ENCODE results near the gene MAS1L. TPM values are rescaled to one million over a fixed set of nuclear protein-coding genes. Genes with fewer than 3 reads are reported as not detected.

The MAS1L gene
- not detected for total RNA-seq

GRCh38 chr6:29487660-29488059, at the start of gene MAS1L:
Gene MAS1L, minus strand, starts transcription at chr6:29487956. Its CDS starts 54 bp downstream, at chr6:29487902.
- no peaks in the 10 kb centered on the region for H3K9me3 Mint-ChIP-seq
- H3K27ac Mint-ChIP-seq, result no peak within 1 kb of the TSS
- peaks cover 3% of the 10 kb centered on the region for H3K27me3 Mint-ChIP-seq
- no peak within 1 kb of the TSS for H3K4me3 Mint-ChIP-seq
- no peaks in the 10 kb centered on the region for H3K4me1 Mint-ChIP-seq
- POLR2A ChIA-PET, result no interaction called here
- DNase-seq, result no peak
- CTCF ChIA-PET, result no interaction called here
- no peaks in the 10 kb centered on the region for H3K36me3 Mint-ChIP-seq (ENCODE audit: low read depth)

GRCh38 chr6:29532320-29532951, 44.7 kb upstream of the MAS1L start:
- Mint-ChIP-seq H3K9me3 (no peaks in the 10 kb centered on the region), H3K27me3 (peaks cover 2% of the 10 kb centered on the region), H3K4me1 (no peaks in the 10 kb centered on the region), H3K27ac (no peak overlapping the region), H3K36me3 (ENCODE audit: low read depth) (no peaks in the 10 kb centered on the region), H3K4me3 (no peak overlapping the region)
- no peak for DNase-seq
- ChIA-PET CTCF (no interaction called here), POLR2A (no interaction called here)

GRCh38 chr6:29531668-29532067, 43.9 kb upstream of the MAS1L start:
- Mint-ChIP-seq H3K27me3 (peaks cover 5% of the 10 kb centered on the region), H3K9me3 (no peaks in the 10 kb centered on the region), H3K4me3 (no peak overlapping the region), H3K4me1 (no peaks in the 10 kb centered on the region), H3K36me3 (ENCODE audit: low read depth) (no peaks in the 10 kb centered on the region), H3K27ac (no peak overlapping the region)
- DNase-seq, result no peak
- ChIA-PET POLR2A (no interaction called here), CTCF (no interaction called here)

- no peak for DNase-seq
- ChIA-PET POLR2A (no interaction called here), CTCF (no interaction called here)
- Mint-ChIP-seq H3K4me1 (no peaks in the 10 kb centered on the region), H3K27ac (no peak overlapping the region), H3K4me3 (no peak overlapping the region), H3K27me3 (peaks cover 11% of the 10 kb centered on the region), H3K36me3 (ENCODE audit: low read depth) (no peaks in the 10 kb centered on the region), H3K9me3 (no peaks in the 10 kb centered on the region)
Observed at GRCh38 chr6:29530671-29531310, 43.0 kb upstream of the MAS1L start.

- no peak for DNase-seq
- POLR2A ChIA-PET, result no interaction called here
- H3K27ac Mint-ChIP-seq, result no peak overlapping the region
- H3K4me3 Mint-ChIP-seq, result no peak overlapping the region
- no peaks in the 10 kb centered on the region for H3K4me1 Mint-ChIP-seq
- CTCF ChIA-PET, result no interaction called here
- no peaks in the 10 kb centered on the region for H3K36me3 Mint-ChIP-seq (ENCODE audit: low read depth)
- H3K9me3 Mint-ChIP-seq, result no peaks in the 10 kb centered on the region
- peaks cover 18% of the 10 kb centered on the region for H3K27me3 Mint-ChIP-seq
Observed at GRCh38 chr6:29529956-29530355, 42.2 kb upstream of the MAS1L start.

- Mint-ChIP-seq H3K27me3 (peaks cover 24% of the 10 kb centered on the region), H3K27ac (no peak overlapping the region), H3K36me3 (ENCODE audit: low read depth) (no peaks in the 10 kb centered on the region), H3K4me1 (no peaks in the 10 kb centered on the region), H3K9me3 (no peaks in the 10 kb centered on the region), H3K4me3 (no peak overlapping the region)
- POLR2A ChIA-PET, result no interaction called here
- DNase-seq, result no peak
- CTCF ChIA-PET, result no interaction called here
Observed at GRCh38 chr6:29528988-29529560, 41.3 kb upstream of the MAS1L start.

- ChIA-PET CTCF (no interaction called here), POLR2A (no interaction called here)
- Mint-ChIP-seq H3K4me1 (no peaks in the 10 kb centered on the region), H3K36me3 (ENCODE audit: low read depth) (no peaks in the 10 kb centered on the region), H3K27me3 (peaks cover 26% of the 10 kb centered on the region), H3K9me3 (no peaks in the 10 kb centered on the region), H3K4me3 (no peak overlapping the region), H3K27ac (no peak overlapping the region)
- no peak for DNase-seq
Observed at GRCh38 chr6:29528300-29528931, 40.7 kb upstream of the MAS1L start.

GRCh38 chr6:29527564-29527963, 39.8 kb upstream of the MAS1L start:
- no peak overlapping the region for H3K27ac Mint-ChIP-seq
- H3K9me3 Mint-ChIP-seq, result no peaks in the 10 kb centered on the region
- CTCF ChIA-PET, result no interaction called here
- DNase-seq, result no peak
- POLR2A ChIA-PET, result no interaction called here
- no peak overlapping the region for H3K4me3 Mint-ChIP-seq
- peaks cover 33% of the 10 kb centered on the region for H3K27me3 Mint-ChIP-seq
- H3K36me3 Mint-ChIP-seq (ENCODE audit: low read depth), result no peaks in the 10 kb centered on the region
- H3K4me1 Mint-ChIP-seq, result no peaks in the 10 kb centered on the region

GRCh38 chr6:29527126-29527525, 39.4 kb upstream of the MAS1L start:
- Mint-ChIP-seq H3K36me3 (ENCODE audit: low read depth) (no peaks in the 10 kb centered on the region), H3K27me3 (peaks cover 33% of the 10 kb centered on the region), H3K4me1 (no peaks in the 10 kb centered on the region), H3K27ac (no peak overlapping the region), H3K9me3 (no peaks in the 10 kb centered on the region), H3K4me3 (no peak overlapping the region)
- DNase-seq, result no peak
- ChIA-PET POLR2A (no interaction called here), CTCF (no interaction called here)

GRCh38 chr6:29525311-29525639, 37.5 kb upstream of the MAS1L start:
- H3K36me3 Mint-ChIP-seq (ENCODE audit: low read depth), result no peaks in the 10 kb centered on the region
- H3K27me3 Mint-ChIP-seq, result peaks cover 35% of the 10 kb centered on the region
- ChIA-PET POLR2A (no interaction called here), CTCF (no interaction called here)
- H3K9me3 Mint-ChIP-seq, result no peaks in the 10 kb centered on the region
- no peaks in the 10 kb centered on the region for H3K4me1 Mint-ChIP-seq
- H3K27ac Mint-ChIP-seq, result no peak overlapping the region
- H3K4me3 Mint-ChIP-seq, result no peak overlapping the region
- no peak for DNase-seq

- Mint-ChIP-seq H3K36me3 (ENCODE audit: low read depth) (no peaks in the 10 kb centered on the region), H3K4me3 (no peak overlapping the region), H3K27ac (no peak overlapping the region), H3K4me1 (no peaks in the 10 kb centered on the region), H3K9me3 (no peaks in the 10 kb centered on the region), H3K27me3 (peaks cover 35% of the 10 kb centered on the region)
- POLR2A ChIA-PET, result no interaction called here
- CTCF ChIA-PET, result no interaction called here
- DNase-seq, result no peak
Observed at GRCh38 chr6:29524444-29525310, 36.9 kb upstream of the MAS1L start.

- Mint-ChIP-seq H3K4me3 (no peak overlapping the region), H3K27ac (no peak overlapping the region), H3K4me1 (no peaks in the 10 kb centered on the region), H3K27me3 (peaks cover 35% of the 10 kb centered on the region), H3K36me3 (ENCODE audit: low read depth) (no peaks in the 10 kb centered on the region), H3K9me3 (no peaks in the 10 kb centered on the region)
- ChIA-PET CTCF (no interaction called here), POLR2A (no interaction called here)
- DNase-seq, result no peak
Observed at GRCh38 chr6:29524044-29524443, 36.3 kb upstream of the MAS1L start.

GRCh38 chr6:29522227-29522626, 34.5 kb upstream of the MAS1L start:
- no peaks in the 10 kb centered on the region for H3K4me1 Mint-ChIP-seq
- no peak overlapping the region for H3K4me3 Mint-ChIP-seq
- POLR2A ChIA-PET, result no interaction called here
- CTCF ChIA-PET, result no interaction called here
- H3K27me3 Mint-ChIP-seq, result peaks cover 33% of the 10 kb centered on the region
- H3K9me3 Mint-ChIP-seq, result no peaks in the 10 kb centered on the region
- DNase-seq, result no peak
- H3K27ac Mint-ChIP-seq, result no peak overlapping the region
- no peaks in the 10 kb centered on the region for H3K36me3 Mint-ChIP-seq (ENCODE audit: low read depth)
